Vagina (tissue), 2 donors: Measurements from ENCODE around the gene KCTD11.

ENCODE experiments used
- POLR2A ChIP-seq, 2 donors: fragments of 450-650 bp; IDR thresholded peaks; one replicate each; pipeline ENCODE4 v1.6.1; 2017; ENCODE audit warnings: antibody characterized with exemption in 2 of 2, mild to moderate bottlenecking in 2 of 2, moderate library complexity in 2 of 2
- TF ChIP-seq, protein P1 (sequence below), 3 experiments: fragments of 450-650 bp in 2 of 3; fragments of 200-600 bp in 1 of 3; sonication (generic) in 1 of 3; IDR thresholded peaks; one replicate each; pipeline ENCODE4 v1.5.1; 2017 to 2019; ENCODE audit warnings: antibody characterized with exemption in 3 of 3, mild to moderate bottlenecking in 2 of 3, moderate library complexity in 2 of 3

DNA sequence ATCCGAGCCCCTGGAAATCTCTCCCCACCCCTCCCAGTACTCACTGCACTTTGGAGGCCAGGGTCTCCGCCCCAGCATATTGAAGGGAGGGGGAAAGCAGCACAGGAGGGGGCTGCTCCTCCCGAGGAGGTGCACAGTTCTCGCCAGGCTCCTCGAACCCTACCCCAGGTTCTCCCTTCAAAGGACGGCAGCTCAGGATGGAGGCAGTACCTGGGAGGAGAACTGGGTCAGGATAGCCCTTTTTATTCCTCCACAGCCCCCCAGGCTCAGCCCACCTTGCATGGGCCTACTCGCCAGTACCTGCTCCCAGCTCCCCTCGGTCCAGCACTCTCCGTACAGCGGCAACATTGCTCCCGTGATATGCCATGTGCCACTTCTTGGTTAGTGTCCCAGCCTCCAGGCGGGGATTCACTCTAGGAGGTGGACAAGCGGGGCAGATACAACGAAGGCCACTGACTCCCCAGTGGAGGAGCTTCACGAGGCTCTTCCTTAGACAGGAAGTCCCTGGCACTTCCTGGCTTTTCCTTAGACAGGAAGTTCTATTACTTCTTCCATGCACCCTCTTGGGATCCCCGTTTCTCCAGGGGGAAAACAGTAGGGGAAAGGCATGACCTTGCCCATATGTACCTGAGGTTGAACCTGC is 34.7 kb upstream of the KCTD11 start:
- TF ChIP-seq, protein P1, sequence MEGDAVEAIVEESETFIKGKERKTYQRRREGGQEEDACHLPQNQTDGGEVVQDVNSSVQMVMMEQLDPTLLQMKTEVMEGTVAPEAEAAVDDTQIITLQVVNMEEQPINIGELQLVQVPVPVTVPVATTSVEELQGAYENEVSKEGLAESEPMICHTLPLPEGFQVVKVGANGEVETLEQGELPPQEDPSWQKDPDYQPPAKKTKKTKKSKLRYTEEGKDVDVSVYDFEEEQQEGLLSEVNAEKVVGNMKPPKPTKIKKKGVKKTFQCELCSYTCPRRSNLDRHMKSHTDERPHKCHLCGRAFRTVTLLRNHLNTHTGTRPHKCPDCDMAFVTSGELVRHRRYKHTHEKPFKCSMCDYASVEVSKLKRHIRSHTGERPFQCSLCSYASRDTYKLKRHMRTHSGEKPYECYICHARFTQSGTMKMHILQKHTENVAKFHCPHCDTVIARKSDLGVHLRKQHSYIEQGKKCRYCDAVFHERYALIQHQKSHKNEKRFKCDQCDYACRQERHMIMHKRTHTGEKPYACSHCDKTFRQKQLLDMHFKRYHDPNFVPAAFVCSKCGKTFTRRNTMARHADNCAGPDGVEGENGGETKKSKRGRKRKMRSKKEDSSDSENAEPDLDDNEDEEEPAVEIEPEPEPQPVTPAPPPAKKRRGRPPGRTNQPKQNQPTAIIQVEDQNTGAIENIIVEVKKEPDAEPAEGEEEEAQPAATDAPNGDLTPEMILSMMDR (IDR thresholded peaks at IDR 0.05): no peak
- no peak for TF ChIP-seq POLR2A (IDR thresholded peaks at IDR 0.05)
